HG03103 (cell line): ENCODE data around the gene RIPK4.

Experiments used
- ATAC-seq: cut with Tn5 transposase; IDR thresholded peaks from one replicate; pipeline ENCODE4 v1.9.1; 2021; ENCODE audit warnings: low read depth; ENCODE audit not compliant: unreplicated experiment

The RIPK4 gene

DNA sequence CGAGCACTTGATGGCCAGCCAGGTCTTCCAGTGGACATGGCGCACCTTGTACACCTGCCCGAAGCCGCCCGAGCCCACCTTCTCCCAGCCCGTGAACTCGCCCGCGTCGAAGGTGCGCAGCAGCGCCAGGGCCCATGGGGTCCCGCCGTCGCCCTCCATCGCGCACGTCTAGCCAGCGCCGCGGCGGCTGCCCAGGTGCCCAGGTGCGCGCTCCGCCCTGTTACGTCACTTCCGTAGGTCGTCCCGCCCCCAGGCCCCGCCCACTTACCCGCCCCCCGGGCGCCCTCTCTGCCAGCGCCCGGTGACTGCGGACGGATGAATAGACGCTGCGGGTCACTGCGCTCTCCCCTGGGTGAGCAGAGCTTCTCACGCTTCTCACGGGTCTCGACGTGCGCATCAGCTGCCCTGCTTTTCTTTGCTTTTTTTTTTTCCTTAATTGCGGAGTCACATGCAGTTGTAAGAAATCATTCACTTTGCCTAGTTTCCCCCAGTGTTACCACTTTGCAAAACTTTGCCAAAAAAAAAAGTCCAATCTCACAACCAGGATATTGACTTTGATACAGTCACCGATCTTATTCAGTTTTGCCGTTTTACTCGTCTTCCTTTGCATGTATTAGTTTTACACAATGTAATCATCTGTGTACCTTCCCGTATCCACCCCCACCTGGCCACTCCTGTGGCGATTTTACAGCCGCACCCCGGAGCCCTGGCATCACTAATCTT is at the start of gene RIPK4:
TSS of gene RIPK4 (minus strand) at position 170 of the 723 bp plus-strand sequence. CDS start at position 159, 11 bp downstream.
- no peak for ATAC-seq

DNA sequence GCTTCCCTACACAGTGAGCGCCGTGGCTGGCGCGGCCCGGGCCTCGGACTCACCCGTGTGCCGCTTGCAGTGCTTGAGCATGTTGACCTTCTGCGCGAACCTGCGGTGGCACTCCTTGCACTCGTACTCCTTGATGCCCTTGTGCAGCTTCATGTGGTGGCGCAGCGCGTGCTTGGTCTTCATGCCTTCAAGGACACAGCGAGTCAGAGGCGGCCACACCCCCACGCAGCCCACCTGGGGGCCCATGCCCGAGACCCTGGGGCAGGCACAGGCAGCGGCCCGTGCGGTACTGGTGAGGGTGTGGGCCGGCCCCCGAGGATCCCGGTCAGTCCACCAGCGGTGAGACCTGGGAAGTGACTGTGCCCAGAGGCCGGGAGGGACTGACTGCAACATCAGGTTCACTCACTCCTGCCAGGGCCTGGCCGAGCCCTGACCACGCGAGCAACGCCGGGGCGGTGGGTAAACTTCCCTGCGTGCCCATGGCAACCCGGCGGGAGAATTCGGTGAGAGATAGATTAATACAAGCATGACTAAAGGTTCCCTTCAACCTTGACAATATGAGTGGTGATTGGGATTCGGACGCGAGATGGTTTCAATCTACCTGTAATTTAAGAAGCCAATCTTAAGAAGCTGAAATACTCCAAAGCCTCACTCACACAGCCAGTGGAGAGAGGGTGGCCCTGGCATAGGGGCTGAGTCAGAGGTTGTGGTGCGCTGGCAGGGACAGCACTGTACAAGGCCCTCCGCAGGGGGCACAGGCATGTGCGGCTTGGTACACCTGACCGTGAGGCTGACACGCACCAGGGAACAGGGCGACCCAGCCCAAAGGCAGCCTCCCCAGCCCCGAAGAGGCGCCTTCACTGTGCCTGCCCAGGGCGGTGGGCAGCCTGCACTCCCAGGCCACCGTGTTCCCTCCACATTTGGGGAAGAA is 49.1 kb upstream of the RIPK4 start:
- ATAC-seq = no peak

DNA sequence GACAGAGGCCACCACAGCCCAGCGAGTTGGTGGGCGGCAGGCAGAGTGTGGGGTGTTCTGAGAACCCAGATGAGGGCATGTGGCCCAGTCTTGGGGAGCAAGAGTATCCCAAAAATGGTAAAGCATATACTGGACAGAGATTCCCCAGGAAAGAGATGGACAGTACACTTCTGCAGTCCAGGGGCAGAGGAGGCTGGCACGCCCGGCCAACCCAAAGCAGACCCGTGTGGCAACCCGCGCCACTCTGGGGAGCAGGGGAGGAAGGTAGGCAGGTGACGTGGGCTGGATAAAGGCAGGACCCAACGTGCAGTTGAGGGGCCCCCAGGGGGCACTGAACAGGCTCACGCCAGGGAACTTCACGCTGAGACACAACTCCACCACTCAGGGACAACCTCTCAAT is 46.4 kb upstream of the RIPK4 start:
- ATAC-seq = no peak

DNA sequence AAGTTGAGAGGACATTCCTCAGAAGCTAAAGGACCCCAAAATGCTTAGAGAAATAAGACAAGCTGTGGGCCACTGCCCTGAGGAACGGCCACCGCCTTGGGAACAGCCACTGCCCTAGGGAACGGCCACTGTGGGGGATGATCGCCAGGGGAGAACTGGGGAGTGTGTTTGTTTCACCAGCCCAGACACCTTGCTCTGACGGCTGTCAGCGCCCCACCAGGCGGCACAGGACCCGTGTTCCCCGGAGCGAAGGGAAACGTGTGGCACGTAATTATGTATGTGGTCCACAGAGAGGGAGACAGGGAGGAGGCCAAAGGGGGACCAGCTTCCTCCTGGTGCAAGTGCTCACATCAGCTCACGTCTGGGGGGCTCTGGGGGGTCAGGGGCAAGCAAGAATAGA is 45.8 kb upstream of the RIPK4 start:
- ATAC-seq = no peak

GRCh38 chr21:41810597-41810932 is 43.7 kb upstream of the RIPK4 start:
- no peak for ATAC-seq

- ATAC-seq = no peak
Observed at GRCh38 chr21:41809891-41810596, 43.2 kb upstream of the RIPK4 start.

- ATAC-seq = no peak
Observed at GRCh38 chr21:41808846-41809245, 42.0 kb upstream of the RIPK4 start.

- ATAC-seq = no peak
Observed at GRCh38 chr21:41808094-41808493, 41.2 kb upstream of the RIPK4 start.

- no peak for ATAC-seq
Observed at GRCh38 chr21:41806773-41807172, 39.9 kb upstream of the RIPK4 start.

- no peak for ATAC-seq
Observed at GRCh38 chr21:41805643-41806042, 38.8 kb upstream of the RIPK4 start.

DNA sequence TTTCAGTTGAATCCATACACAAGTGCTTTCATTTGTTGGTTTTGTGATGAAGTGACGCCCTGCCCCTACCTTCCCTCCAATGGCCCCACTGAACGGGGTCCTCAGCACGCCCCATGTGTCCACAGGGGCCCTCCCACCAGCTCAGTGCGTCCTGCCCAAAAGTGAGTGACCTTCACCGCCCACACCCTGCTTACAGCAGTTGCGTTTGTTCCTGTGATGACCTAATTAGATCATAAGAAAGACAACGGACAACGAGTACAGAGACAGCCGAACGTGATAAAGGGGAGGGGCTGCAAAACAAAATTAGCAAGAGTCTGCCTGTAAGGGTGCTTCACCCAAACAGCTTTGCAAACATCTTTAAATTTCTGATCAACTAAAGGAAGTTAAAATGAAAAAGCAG is 38.2 kb upstream of the RIPK4 start:
- no peak for ATAC-seq

GRCh38 chr21:41804381-41804780 is 37.5 kb upstream of the RIPK4 start:
- no peak for ATAC-seq

- ATAC-seq = no peak
Observed at GRCh38 chr21:41803316-41803715, 36.5 kb upstream of the RIPK4 start.

- no peak for ATAC-seq
Observed at GRCh38 chr21:41802684-41803083, 35.8 kb upstream of the RIPK4 start.

GRCh38 chr21:41802198-41802584 is 35.3 kb upstream of the RIPK4 start:
- ATAC-seq = no peak

DNA sequence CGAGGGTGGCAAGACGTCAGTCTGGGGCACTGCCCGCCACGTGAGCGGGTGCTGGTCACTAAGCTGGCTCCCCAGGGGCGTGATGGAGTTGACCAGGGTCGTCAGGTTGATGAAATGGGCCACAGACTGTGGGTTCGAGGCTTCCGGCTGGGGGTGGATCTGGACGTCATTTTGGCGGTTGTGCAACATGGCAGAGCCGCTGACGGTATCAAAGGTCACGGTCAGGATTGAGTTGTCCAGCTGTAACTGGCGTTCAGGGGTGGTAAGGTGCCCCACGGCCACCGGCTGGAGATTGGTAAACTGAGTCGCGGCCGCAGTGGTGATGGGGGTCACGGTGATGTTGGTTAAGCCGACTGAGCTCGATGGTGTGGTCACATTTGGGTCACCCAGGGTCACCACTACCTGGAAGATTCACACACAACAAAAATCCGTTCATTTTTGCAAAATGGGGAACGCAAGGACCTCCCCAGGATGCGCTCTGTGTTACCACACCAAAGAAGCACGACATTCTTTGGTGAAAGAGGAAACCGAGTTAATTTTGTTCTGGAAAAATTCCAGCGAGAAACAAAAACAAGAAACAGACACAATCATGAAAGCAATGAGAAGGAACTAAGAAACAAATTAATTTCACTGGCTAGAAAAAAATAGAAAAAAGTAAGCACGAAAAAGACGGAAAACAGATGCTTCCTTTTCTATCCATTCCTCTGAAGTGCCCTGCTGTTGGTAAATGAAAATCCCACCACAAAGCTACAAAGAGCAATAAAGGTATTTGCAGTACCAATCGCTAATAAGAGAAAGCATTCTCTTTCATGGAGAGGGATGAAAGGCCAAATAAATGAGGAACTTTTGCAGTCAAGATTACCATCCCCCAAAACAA is 34.7 kb upstream of the RIPK4 start:
- ATAC-seq = no peak

- ATAC-seq = no peak
Observed at GRCh38 chr21:41800425-41801320, 33.8 kb upstream of the RIPK4 start.

- no peak for ATAC-seq
Observed at GRCh38 chr21:41799763-41800162, 32.9 kb upstream of the RIPK4 start.

GRCh38 chr21:41798326-41798725 is 31.5 kb upstream of the RIPK4 start:
- no peak for ATAC-seq
